Ishikawa (cell line): ENCODE measurements around the gene CTNNA3.
A peak's percentile ranks its signal among the peaks of the same experiment; 100 is the strongest.

ENCODE experiments used
- CEBPB ChIP-seq: IDR thresholded peaks from 2 replicates; pipeline ENCODE4 v1.6.1; 2012
- CREB1 ChIP-seq: IDR thresholded peaks from 2 replicates; pipeline ENCODE4 v1.6.1; 2012; ENCODE audit warnings: low read depth
- EGR1 ChIP-seq: IDR thresholded peaks from 2 replicates; pipeline ENCODE4 v1.6.1; 2012
- EP300 ChIP-seq: IDR thresholded peaks from 2 replicates; pipeline ENCODE4 v1.6.1; 2012; ENCODE audit warnings: borderline replicate concordance
- FOXM1 ChIP-seq: IDR thresholded peaks from 2 replicates; pipeline ENCODE4 v1.6.1; 2012; ENCODE audit warnings: low read depth, borderline replicate concordance
- NFIC ChIP-seq: IDR thresholded peaks from 2 replicates; pipeline ENCODE4 v1.6.1; 2012
- RAD21 ChIP-seq: IDR thresholded peaks from 2 replicates; pipeline ENCODE4 v1.6.1; 2012; ENCODE audit warnings: low read depth
- TAF1 ChIP-seq: IDR thresholded peaks from 2 replicates; pipeline ENCODE4 v1.6.1; 2012; ENCODE audit warnings: low read depth, mild to moderate bottlenecking
- TCF12 ChIP-seq: IDR thresholded peaks from 2 replicates; pipeline ENCODE4 v1.6.1; 2012; ENCODE audit warnings: low read depth
- TEAD4 ChIP-seq: IDR thresholded peaks from 2 replicates; pipeline ENCODE4 v1.6.1; 2012
- YY1 ChIP-seq: IDR thresholded peaks from 2 replicates; pipeline ENCODE4 v1.6.1; 2012; ENCODE audit warnings: low read depth
- ZBTB7A ChIP-seq: IDR thresholded peaks from 2 replicates; pipeline ENCODE4 v1.6.1; 2012; ENCODE audit warnings: low read depth
- TF ChIP-seq, protein P1 (sequence below): IDR thresholded peaks from 2 replicates; pipeline ENCODE4 v1.6.1; 2012; ENCODE audit warnings: low read depth, mild to moderate bottlenecking
- TF ChIP-seq, protein P2 (sequence below): IDR thresholded peaks from 2 replicates; pipeline ENCODE4 v1.6.1; 2012
- TF ChIP-seq, protein P3 (sequence below): IDR thresholded peaks from 2 replicates; pipeline ENCODE4 v1.6.1; 2012

The CTNNA3 gene

DNA sequence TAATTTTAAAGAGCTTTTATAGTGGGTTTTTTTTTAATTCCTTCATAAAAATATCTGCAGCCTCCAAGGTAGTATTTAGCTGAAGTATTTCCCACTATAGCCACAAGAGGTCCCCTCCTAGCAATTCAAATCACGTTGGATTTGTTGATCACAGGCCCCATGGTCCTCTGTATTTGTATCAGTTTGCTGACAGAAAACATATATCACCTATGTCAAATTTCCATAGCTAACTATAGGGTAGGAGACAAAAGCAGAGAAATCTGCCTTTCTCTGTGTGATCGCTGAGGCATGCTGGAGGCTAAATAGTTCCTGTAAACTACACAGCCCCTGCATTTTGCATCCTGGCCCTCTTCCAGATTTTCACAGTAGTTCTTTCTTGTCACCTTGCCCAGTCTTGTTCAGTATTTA is 1.7 kb upstream of the CTNNA3 start:
- TF ChIP-seq YY1, result no peak
- TF ChIP-seq RAD21, result peak; percentile 58
- TF ChIP-seq ZBTB7A, result no peak
- peak; percentile 70 for TF ChIP-seq NFIC

DNA sequence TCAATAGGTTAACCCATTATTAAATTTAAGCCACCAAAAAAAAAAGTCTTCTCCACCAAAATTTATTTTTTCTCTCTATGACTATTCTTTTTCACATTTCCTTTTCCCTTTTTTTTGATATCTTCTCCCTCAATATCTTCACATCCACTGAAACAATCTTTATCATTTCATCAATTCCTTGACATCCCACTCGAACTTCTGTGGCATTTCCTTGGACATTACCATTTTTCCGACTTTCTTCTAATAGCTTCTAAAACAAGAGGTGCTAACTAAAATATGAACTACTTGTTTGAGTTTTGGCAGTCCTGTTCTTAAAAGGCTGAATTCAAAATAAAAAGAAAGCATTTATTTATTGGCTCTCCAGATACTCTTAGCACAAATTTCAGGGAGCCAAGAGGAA is 684 bp upstream of the CTNNA3 start:
- TF ChIP-seq TAF1 (no peak), FOXM1 (no peak), EP300 (no peak), CREB1 (no peak), ZBTB7A (no peak), NFIC (no peak), TCF12 (no peak), YY1 (no peak), RAD21 (no peak), TEAD4 (no peak), CEBPB (no peak)
- TF ChIP-seq, protein P1, sequence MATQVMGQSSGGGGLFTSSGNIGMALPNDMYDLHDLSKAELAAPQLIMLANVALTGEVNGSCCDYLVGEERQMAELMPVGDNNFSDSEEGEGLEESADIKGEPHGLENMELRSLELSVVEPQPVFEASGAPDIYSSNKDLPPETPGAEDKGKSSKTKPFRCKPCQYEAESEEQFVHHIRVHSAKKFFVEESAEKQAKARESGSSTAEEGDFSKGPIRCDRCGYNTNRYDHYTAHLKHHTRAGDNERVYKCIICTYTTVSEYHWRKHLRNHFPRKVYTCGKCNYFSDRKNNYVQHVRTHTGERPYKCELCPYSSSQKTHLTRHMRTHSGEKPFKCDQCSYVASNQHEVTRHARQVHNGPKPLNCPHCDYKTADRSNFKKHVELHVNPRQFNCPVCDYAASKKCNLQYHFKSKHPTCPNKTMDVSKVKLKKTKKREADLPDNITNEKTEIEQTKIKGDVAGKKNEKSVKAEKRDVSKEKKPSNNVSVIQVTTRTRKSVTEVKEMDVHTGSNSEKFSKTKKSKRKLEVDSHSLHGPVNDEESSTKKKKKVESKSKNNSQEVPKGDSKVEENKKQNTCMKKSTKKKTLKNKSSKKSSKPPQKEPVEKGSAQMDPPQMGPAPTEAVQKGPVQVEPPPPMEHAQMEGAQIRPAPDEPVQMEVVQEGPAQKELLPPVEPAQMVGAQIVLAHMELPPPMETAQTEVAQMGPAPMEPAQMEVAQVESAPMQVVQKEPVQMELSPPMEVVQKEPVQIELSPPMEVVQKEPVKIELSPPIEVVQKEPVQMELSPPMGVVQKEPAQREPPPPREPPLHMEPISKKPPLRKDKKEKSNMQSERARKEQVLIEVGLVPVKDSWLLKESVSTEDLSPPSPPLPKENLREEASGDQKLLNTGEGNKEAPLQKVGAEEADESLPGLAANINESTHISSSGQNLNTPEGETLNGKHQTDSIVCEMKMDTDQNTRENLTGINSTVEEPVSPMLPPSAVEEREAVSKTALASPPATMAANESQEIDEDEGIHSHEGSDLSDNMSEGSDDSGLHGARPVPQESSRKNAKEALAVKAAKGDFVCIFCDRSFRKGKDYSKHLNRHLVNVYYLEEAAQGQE, result no peak
- TF ChIP-seq, protein P2, sequence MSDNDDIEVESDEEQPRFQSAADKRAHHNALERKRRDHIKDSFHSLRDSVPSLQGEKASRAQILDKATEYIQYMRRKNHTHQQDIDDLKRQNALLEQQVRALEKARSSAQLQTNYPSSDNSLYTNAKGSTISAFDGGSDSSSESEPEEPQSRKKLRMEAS, result no peak
- TF ChIP-seq, protein P3, sequence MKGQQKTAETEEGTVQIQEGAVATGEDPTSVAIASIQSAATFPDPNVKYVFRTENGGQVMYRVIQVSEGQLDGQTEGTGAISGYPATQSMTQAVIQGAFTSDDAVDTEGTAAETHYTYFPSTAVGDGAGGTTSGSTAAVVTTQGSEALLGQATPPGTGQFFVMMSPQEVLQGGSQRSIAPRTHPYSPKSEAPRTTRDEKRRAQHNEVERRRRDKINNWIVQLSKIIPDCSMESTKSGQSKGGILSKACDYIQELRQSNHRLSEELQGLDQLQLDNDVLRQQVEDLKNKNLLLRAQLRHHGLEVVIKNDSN, result no peak

DNA sequence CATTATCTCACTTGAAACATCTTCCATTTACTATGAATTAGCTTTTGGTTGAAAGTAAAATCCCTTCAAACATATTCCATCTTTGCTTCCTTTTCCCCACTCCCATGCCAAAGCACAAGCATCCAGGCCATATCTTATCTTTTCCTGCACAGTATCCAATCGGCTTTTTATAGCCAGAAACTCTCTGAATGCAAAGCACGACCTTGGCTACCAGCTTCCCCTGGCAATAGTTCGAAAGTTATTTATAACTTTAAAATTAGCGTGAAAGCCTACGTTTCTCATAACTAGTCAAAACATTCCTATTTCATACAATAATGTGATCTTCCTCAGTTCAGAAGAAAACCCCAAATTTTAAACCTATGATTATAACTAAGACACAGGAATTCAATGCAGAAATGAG is 440 bp downstream of the CTNNA3 start:
- TF ChIP-seq, protein P1, result no peak
- no peak for TF ChIP-seq TEAD4

DNA sequence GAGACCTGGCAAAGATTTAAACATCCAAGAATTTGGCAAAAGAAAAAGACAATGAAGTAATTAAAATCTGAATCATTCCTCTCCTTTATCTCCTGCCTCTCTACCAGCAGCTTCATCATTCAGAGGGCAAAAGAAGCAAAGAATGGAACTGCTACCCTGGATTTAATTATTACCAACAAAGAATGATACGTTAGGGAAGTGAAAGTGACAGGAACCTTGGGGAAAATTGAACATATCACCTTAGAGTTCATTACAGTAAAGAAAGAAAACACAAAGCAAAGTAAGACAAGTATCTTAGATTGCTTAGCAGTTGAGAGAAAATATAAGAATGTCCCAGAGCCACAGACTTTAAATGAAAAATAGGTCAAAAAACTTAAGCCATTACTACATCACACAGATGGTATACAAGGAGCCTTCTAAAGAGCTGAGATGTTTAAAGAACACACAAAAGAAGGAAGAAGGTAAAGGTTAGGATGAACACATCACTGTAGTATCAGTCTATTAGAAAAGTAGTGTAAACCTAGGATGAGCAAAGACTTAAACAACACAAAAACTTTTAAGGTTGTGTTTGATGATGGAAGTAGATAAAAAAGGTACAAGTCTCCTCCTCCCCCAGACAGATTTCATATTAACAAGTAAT is 17.5 kb downstream of the CTNNA3 start:
- TF ChIP-seq CEBPB (no peak), TEAD4 (no peak), ZBTB7A (no peak), FOXM1 (no peak), YY1 (no peak), CREB1 (no peak), TAF1 (no peak), EGR1 (no peak)
- TF ChIP-seq, protein P3, result no peak

DNA sequence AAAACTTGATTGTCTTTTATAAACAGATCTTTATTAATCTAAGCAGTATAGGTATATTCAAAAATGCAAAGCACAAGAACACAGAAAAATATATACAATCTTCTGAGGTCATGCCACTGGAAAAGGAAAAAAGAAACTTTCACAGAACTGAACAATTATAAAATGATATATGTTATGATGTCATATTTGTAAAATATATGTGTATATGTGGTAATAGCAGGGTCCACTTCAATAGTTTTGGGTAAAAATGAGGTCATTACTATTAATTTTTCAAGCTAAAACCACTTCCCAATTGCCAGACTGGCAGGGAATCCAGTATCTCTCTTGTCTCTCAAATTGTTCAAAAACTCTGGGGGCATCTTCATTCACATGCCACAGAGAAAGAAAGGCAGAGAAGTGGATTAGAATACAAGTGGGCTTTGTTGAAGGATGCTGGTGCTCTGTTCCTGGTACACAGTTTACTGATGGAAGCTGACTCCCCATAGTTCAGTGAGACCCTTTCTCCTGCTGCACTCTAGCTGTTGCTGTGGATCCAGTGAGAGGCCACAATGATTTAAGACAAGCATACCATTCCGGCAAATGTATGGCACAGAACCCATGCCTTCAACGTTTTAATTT is 19.7 kb downstream of the CTNNA3 start:
- TF ChIP-seq, protein P2, result no peak
- TF ChIP-seq ZBTB7A, result no peak

DNA sequence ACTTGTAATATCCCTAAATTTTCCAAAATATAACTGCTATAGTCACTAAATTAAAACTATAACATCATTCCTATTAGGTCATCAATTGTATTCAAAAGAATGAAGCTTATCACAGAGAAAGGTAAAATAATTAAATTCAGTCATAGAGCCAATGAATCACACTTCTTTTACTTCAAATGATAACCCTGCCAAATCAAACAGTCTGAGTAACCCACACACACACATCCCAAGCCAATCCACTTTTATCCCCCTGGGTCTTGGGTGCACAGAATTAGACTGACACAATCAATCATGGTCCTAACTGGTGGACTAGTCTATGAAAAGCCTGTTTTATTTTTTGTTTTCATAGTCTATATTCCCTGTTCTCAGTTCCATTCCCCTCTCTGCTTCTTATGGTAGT is 25.6 kb downstream of the CTNNA3 start:
- TF ChIP-seq CEBPB (no peak), EP300 (no peak), ZBTB7A (no peak)
- TF ChIP-seq, protein P3, result no peak
- TF ChIP-seq, protein P1, result no peak
